ENCODE data around the gene EEF1A2.

GRCh38 chr20:63507083-63507743 lies 8.3 kb upstream of the EEF1A2 start:
- TF ChIP-seq REST (IDR thresholded peaks at IDR 0.05; ENCODE audit: insufficient read depth in 1 of 2, low read depth in 2 of 2, low read length in 2 of 2), result no peak
- TF ChIP-seq TAF1 (IDR thresholded peaks at IDR 0.05; ENCODE audit: borderline replicate concordance, insufficient read depth, low read length), result no peak
